ENCODE data around the gene GFRA4. TPM values are rescaled to one million over a fixed set of nuclear protein-coding genes. Genes with fewer than 3 reads are reported as not detected.

GFRA4 gene
- total and polyA plus RNA-seq, 7 donors = not detected

DNA sequence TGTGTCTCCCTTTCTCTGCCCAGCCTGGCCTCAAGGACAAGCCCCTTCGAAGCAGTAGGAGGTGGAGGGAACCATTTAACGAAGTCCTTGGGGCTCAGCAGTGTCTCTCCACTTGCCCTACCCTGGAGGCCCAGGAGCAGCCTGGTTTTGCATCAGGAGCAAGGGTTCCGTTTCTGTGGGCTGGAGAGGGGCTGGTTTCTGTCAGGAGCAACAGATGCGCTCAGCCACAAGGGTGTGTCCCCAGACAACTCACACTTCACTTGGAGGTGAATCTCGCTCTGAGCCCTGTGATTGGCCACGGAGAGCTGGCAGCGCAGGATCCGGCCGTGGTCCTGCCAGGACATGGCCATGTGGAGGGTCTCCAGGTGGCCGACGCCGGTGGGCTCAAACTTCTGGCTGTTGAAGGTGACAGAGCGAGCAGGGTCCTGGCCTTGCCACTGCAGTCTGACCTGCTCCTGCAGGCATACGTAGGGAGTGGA lies 42.3 kb upstream of the GFRA4 start:
- peaks cover 0 to 6% (median 3%) of the 10 kb centered on the region in 4 donors for H3K4me1 ChIP-seq
- H3K27ac ChIP-seq = no peak overlapping the region
- 81 to 83% methylated on average over 14 of the region's 14 CpGs for WGBS, 2 donors
- H3K36me3 ChIP-seq = no peaks in the 10 kb centered on the region
- no peak for TF ChIP-seq EP300 (IDR thresholded peaks at IDR 0.05)
- TF ChIP-seq POLR2AphosphoS5 (IDR thresholded peaks at IDR 0.05) = no peak
- TF ChIP-seq, protein P1, sequence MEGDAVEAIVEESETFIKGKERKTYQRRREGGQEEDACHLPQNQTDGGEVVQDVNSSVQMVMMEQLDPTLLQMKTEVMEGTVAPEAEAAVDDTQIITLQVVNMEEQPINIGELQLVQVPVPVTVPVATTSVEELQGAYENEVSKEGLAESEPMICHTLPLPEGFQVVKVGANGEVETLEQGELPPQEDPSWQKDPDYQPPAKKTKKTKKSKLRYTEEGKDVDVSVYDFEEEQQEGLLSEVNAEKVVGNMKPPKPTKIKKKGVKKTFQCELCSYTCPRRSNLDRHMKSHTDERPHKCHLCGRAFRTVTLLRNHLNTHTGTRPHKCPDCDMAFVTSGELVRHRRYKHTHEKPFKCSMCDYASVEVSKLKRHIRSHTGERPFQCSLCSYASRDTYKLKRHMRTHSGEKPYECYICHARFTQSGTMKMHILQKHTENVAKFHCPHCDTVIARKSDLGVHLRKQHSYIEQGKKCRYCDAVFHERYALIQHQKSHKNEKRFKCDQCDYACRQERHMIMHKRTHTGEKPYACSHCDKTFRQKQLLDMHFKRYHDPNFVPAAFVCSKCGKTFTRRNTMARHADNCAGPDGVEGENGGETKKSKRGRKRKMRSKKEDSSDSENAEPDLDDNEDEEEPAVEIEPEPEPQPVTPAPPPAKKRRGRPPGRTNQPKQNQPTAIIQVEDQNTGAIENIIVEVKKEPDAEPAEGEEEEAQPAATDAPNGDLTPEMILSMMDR (IDR thresholded peaks at IDR 0.05) = no peak
- TF ChIP-seq POLR2A (IDR thresholded peaks at IDR 0.05) = no peak
- H3K27me3 ChIP-seq = no peaks in the 10 kb centered on the region
- no peak overlapping the region for H3K4me3 ChIP-seq
- no peaks in the 10 kb centered on the region for H3K9me3 ChIP-seq
- intact Hi-C loops (cut with DNase I) = no loop called here
- DNase-seq = no peak

DNA sequence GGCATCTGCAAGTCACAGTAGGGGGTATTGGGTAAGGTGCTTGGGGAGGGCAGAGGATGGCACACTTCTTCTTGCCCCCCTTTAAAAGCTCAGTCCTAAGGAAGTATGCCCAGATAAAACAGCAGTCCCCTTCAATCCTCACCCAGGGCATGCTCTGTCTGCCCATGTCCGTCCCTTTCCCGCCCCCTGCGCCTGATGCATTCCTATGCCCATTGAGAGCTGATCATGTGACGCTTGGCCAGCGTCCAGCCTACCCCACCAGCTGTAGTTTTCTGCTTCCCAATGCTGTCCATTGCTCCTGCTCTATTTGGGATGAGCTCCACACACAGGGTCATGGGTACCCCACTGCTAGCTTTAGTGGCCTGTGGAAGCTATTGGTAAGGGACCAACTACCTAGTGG lies 40.9 kb upstream of the GFRA4 start:
- no peak overlapping the region for H3K4me3 ChIP-seq
- TF ChIP-seq POLR2AphosphoS5 (IDR thresholded peaks at IDR 0.05) (no peak), POLR2A (IDR thresholded peaks at IDR 0.05) (no peak), EP300 (IDR thresholded peaks at IDR 0.05) (no peak)
- TF ChIP-seq, protein P1 (IDR thresholded peaks at IDR 0.05) = no peak
- intact Hi-C loops (cut with DNase I) = no loop called here
- H3K4me1 ChIP-seq = no peaks in the 10 kb centered on the region
- no peaks in the 10 kb centered on the region for H3K36me3 ChIP-seq
- WGBS, 2 donors = 78 to 85% methylated on average over 5 of the region's 5 CpGs
- no peak for DNase-seq
- H3K27me3 ChIP-seq = no peaks in the 10 kb centered on the region
- no peaks in the 10 kb centered on the region for H3K9me3 ChIP-seq
- H3K27ac ChIP-seq = no peak overlapping the region

DNA sequence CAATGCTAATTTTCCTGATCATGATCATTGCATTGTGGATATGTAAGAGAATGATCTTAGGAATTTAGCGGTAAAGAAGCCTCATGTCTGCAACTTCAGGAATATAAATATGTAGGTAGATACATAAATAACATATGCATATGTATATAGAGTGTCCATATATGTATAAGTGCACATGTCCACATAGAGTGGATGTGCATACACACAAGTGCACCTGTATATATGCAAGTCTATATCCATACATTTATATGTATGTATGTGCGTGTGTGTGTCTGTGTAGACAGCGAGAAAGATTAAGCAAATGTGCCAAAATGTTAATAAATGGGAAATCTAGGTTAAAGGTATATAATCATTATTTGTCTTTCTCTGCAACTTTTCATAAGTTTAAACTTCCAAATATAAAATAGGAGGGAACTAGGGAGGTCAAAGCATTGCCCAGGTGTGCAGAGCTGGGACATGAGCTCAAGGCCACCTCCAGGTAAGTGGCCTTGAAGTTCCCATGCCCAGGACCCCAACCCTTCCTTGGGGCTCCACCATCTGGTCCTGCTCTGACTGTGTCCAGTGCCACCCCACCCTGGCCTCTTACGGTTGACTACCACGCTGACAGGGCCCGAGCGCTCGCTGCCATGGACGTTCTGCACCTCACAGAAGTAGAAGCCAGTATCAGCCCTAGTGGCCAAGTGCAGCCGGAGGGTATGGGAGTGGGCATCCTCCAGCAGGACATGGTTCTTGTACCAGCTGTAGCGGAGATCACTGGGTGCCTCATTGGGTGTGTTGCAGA lies 39.6 kb upstream of the GFRA4 start:
- H3K4me1 ChIP-seq = no peaks in the 10 kb centered on the region
- H3K27ac ChIP-seq = no peak overlapping the region
- no peak for DNase-seq
- H3K9me3 ChIP-seq = no peaks in the 10 kb centered on the region
- H3K4me3 ChIP-seq = no peak overlapping the region
- no peaks in the 10 kb centered on the region for H3K27me3 ChIP-seq
- intact Hi-C loops (cut with DNase I) = no loop called here
- WGBS, 2 donors = 92 to 94% methylated on average over 11 of the region's 11 CpGs
- TF ChIP-seq POLR2AphosphoS5 (IDR thresholded peaks at IDR 0.05) = no peak
- TF ChIP-seq POLR2A (IDR thresholded peaks at IDR 0.05) = no peak
- no peak for TF ChIP-seq EP300 (IDR thresholded peaks at IDR 0.05)
- TF ChIP-seq, protein P1 (IDR thresholded peaks at IDR 0.05) = no peak
- H3K36me3 ChIP-seq = no peaks in the 10 kb centered on the region

DNA sequence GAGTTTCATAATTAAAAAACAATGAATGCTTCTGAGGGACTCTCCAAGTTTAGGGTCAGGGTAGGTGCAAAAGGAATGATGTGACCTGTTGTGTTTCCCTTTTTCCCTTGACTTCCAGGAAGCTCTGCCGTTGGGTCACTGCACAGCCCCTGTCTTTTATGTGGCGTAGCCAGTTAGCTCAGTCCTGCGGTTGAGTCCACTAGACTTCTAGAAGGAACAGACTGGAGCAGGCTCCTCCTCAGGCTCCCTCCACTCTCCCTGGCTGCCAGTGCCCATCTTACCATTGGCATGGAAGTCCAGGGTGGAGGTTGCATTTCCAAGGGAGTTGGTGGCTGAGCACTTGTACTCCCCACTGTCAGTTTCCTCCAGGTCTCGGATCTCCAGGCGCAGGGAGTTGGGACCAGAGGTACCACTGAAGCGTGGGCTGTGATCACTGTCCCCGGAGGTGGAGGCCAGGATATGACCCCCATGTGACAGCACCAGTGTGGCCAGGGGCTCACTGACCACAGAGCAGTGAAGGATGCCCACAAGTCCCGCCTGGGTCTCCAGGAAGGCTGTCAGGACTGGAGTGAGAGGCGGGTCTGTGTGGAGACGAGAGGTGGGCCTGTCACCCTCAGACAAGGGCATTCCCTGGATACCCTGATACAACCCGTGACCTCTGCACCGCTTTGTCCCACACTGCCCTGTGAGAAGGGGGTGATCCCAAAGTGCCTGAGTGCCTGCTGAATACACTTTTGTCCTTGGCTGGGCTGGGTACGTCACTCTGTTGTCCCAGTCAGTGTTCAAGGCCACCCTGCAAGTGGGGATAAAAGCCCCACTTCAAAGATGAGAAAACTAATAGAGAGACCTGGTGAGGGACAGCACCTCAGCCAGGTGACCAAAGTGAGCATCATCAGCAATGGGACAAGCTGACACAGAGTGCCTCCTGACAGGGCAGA lies 38.1 kb upstream of the GFRA4 start:
- 85 to 89% methylated on average over 13 of the region's 13 CpGs for WGBS, 2 donors
- peaks cover 0 to 4% (median 1%) of the 10 kb centered on the region in 4 donors for H3K9me3 ChIP-seq
- no peak for TF ChIP-seq EP300 (IDR thresholded peaks at IDR 0.05)
- no peak for TF ChIP-seq POLR2AphosphoS5 (IDR thresholded peaks at IDR 0.05)
- TF ChIP-seq POLR2A (IDR thresholded peaks at IDR 0.05) = no peak
- TF ChIP-seq, protein P1 (IDR thresholded peaks at IDR 0.05) = no peak
- no peaks in the 10 kb centered on the region for H3K36me3 ChIP-seq
- intact Hi-C loops (cut with DNase I) = no loop called here
- no peak overlapping the region for H3K4me3 ChIP-seq
- DNase-seq = no peak
- H3K27me3 ChIP-seq = no peaks in the 10 kb centered on the region
- H3K4me1 ChIP-seq = no peaks in the 10 kb centered on the region
- no peak overlapping the region for H3K27ac ChIP-seq

Measured in sigmoid colon (tissue), 7 donors.